ENCODE results near the gene LHPP.

LHPP gene

DNA sequence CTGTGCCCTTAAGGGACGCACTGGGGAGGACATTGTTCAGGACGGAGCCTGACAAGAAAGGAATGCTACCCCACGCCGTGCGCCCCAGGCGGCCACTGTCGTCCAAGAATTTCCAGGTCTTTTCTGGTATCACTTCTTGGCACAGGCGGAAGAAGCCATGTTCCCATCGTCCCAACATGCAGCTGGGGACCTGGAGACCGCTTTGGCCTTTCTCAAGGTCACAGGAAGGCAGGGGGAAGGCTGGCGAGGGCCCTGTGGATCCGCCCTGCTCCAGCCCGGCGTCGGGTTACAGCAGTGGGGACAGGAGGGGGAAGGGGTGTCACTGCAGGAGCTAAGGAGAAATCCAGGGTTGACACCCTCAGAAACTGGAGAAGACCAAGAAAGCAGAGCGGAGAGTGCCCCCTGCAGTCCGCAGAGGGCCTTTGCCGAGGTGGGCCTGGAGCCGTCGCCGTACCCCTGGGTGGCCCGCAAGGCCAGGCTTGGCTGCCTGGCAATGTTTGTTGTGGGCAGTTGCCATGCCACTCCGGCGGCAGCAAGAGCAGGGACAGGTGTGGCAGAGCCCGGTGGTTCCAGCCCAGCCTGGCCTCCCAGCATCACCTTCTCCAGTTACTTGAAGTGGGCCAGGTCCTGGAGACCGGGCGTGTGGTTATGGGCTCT lies 104.1 kb downstream of the LHPP start:
- Mint-ChIP-seq H3K27me3 (ENCODE audit: low read depth) (peaks cover 3% of the 10 kb centered on the region), H3K36me3 (ENCODE audit: low read depth) (peaks cover under 1% of the 10 kb centered on the region), H3K27ac (no peak overlapping the region), H3K9me3 (peaks cover 5% of the 10 kb centered on the region), H3K4me3 (no peak overlapping the region), H3K4me1 (peaks cover 26% of the 10 kb centered on the region)
- TF ChIP-seq, protein P1, sequence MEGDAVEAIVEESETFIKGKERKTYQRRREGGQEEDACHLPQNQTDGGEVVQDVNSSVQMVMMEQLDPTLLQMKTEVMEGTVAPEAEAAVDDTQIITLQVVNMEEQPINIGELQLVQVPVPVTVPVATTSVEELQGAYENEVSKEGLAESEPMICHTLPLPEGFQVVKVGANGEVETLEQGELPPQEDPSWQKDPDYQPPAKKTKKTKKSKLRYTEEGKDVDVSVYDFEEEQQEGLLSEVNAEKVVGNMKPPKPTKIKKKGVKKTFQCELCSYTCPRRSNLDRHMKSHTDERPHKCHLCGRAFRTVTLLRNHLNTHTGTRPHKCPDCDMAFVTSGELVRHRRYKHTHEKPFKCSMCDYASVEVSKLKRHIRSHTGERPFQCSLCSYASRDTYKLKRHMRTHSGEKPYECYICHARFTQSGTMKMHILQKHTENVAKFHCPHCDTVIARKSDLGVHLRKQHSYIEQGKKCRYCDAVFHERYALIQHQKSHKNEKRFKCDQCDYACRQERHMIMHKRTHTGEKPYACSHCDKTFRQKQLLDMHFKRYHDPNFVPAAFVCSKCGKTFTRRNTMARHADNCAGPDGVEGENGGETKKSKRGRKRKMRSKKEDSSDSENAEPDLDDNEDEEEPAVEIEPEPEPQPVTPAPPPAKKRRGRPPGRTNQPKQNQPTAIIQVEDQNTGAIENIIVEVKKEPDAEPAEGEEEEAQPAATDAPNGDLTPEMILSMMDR (IDR thresholded peaks at IDR 0.05; ENCODE audit: unreplicated experiment in 3 of 3): peak in 2 of 3 experiments; percentile 11 to 27

GRCh38 chr10:124566222-124566888 lies 104.7 kb downstream of the LHPP start:
- peaks cover 5% of the 10 kb centered on the region for H3K36me3 Mint-ChIP-seq (ENCODE audit: low read depth)

DNA sequence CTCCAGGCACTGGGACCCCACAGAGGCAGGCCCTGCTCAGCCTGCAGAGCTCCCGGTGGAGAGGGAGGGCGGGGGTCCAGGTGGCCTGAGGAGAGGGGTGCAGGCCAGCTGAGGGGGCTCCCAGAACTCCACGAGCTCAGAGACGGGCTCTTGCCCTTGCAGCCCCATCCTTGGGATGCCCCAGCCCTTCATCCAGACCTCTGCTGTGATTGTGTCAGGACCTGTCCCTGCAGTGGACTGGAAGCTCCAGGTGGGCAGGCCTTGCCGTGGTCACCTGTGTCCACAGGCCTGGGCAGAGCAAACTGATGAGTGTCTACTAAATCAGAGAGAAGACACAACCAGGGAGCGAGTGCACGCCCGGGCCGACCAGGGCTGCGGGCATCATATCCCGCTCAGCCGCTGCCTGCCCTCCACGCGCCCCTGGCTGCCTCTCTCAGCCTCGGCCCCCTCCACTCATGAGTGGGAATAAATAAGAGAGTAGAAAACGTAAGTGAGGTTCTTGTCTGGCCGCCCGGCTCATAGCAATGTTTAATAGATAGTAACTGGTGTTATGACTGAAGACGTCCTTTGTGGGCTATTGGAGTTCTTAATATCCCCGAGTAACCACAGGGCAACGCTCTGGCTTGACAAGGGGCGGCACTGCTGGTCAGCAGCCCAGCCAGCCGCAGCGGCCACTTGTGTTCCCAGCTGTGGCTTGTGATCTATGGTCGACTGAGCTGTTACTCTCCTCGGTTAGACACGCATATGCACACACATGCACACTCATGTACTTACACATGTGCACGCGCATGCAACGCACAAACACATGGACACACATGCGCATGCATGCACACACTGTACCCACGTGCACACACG lies 105.6 kb downstream of the LHPP start:
- TF ChIP-seq, protein P1 (IDR thresholded peaks at IDR 0.05; ENCODE audit: unreplicated experiment in 3 of 3): no peak
- Mint-ChIP-seq H3K27me3 (ENCODE audit: low read depth) (peaks cover 3% of the 10 kb centered on the region), H3K9me3 (peaks cover 4% of the 10 kb centered on the region), H3K27ac (no peak overlapping the region), H3K36me3 (ENCODE audit: low read depth) (peaks cover 5% of the 10 kb centered on the region), H3K4me1 (peaks cover 22% of the 10 kb centered on the region), H3K4me3 (no peak overlapping the region)

More at GRCh38 chr10:124566222-124566888, 104.7 kb downstream of the LHPP start:
- peaks cover 22% of the 10 kb centered on the region for H3K4me1 Mint-ChIP-seq
- TF ChIP-seq, protein P1 (IDR thresholded peaks at IDR 0.05; ENCODE audit: unreplicated experiment in 3 of 3): no peak
- H3K9me3 Mint-ChIP-seq: peaks cover 7% of the 10 kb centered on the region
- no peak overlapping the region for H3K27ac Mint-ChIP-seq
- H3K4me3 Mint-ChIP-seq: no peak overlapping the region
- peaks cover 3% of the 10 kb centered on the region for H3K27me3 Mint-ChIP-seq (ENCODE audit: low read depth)

- TF ChIP-seq, protein P1 (IDR thresholded peaks at IDR 0.05; ENCODE audit: unreplicated experiment in 3 of 3): no peak
- Mint-ChIP-seq H3K9me3 (peaks cover 4% of the 10 kb centered on the region), H3K4me1 (peaks cover 22% of the 10 kb centered on the region), H3K36me3 (ENCODE audit: low read depth) (peaks cover 5% of the 10 kb centered on the region), H3K4me3 (no peak overlapping the region), H3K27me3 (ENCODE audit: low read depth) (peaks cover 3% of the 10 kb centered on the region), H3K27ac (no peak overlapping the region)
These were observed 106.7 kb downstream of the LHPP start for GRCh38 chr10:124568339-124568738.

GRCh38 chr10:124568848-124569622 lies 107.4 kb downstream of the LHPP start:
- peaks cover 3% of the 10 kb centered on the region for H3K27me3 Mint-ChIP-seq (ENCODE audit: low read depth)
- peaks cover 22% of the 10 kb centered on the region for H3K4me1 Mint-ChIP-seq
- H3K9me3 Mint-ChIP-seq: peaks cover 4% of the 10 kb centered on the region

More at GRCh38 chr10:124568848-124569622, 107.4 kb downstream of the LHPP start:
- TF ChIP-seq, protein P1 (IDR thresholded peaks at IDR 0.05; ENCODE audit: unreplicated experiment in 3 of 3): no peak
- peak overlapping the region in 1 of 3 experiments; percentile 43 for H3K27ac Mint-ChIP-seq
- H3K36me3 Mint-ChIP-seq (ENCODE audit: low read depth): peaks cover 5% of the 10 kb centered on the region
- H3K4me3 Mint-ChIP-seq: no peak overlapping the region
